Measurements from ENCODE around the gene ST6GAL2. TPM values are rescaled to one million over a fixed set of nuclear protein-coding genes. Genes with fewer than 3 reads are reported as not detected.

ST6GAL2 gene
- total RNA-seq, 2 donors from 2014 or later: not detected

GRCh38 chr2:106869512-106870275, 16.3 kb downstream of the ST6GAL2 start:
- ATAC-seq (no peak), DNase-seq (ENCODE audit: low spot score in 2 of 2) (no peak)
- no peak overlapping the region for H3K27ac Mint-ChIP-seq
- peaks cover 0 to 3% of the 10 kb centered on the region in 2 donors for H3K9me3 Mint-ChIP-seq
- H3K36me3 Mint-ChIP-seq: peaks cover 0 to 6% of the 10 kb centered on the region in 2 donors

- Mint-ChIP-seq H3K9me3 (peaks cover 0 to 3% of the 10 kb centered on the region in 2 donors), H3K36me3 (peaks cover 0 to 6% of the 10 kb centered on the region in 2 donors), H3K27ac (no peak overlapping the region)
- ATAC-seq (no peak), DNase-seq (ENCODE audit: low spot score in 2 of 2) (no peak)
These were observed 17.7 kb downstream of the ST6GAL2 start for GRCh38 chr2:106868275-106868674.

GRCh38 chr2:106867196-106867953, 18.6 kb downstream of the ST6GAL2 start:
- DNase-seq (ENCODE audit: low spot score in 2 of 2) (no peak), ATAC-seq (no peak)
- peaks cover 0 to 6% of the 10 kb centered on the region in 2 donors for H3K36me3 Mint-ChIP-seq
- no peak overlapping the region for H3K27ac Mint-ChIP-seq
- H3K9me3 Mint-ChIP-seq: peaks cover 0 to 3% of the 10 kb centered on the region in 2 donors

GRCh38 chr2:106866641-106867040, 19.3 kb downstream of the ST6GAL2 start:
- Mint-ChIP-seq H3K36me3 (peaks cover 0 to 6% of the 10 kb centered on the region in 2 donors), H3K27ac (no peak overlapping the region), H3K9me3 (peaks cover 0 to 3% of the 10 kb centered on the region in 2 donors)
- DNase-seq (ENCODE audit: low spot score in 2 of 2): no peak
- ATAC-seq: no peak

GRCh38 chr2:106864051-106864450, 21.9 kb downstream of the ST6GAL2 start:
- Mint-ChIP-seq H3K36me3 (peaks cover 0 to 6% of the 10 kb centered on the region in 2 donors), H3K9me3 (peaks cover 5 to 13% of the 10 kb centered on the region in 2 donors), H3K27ac (no peak overlapping the region)
- ATAC-seq (no peak), DNase-seq (ENCODE audit: low spot score in 2 of 2) (no peak)

- Mint-ChIP-seq H3K27ac (no peak overlapping the region), H3K36me3 (peaks cover 0 to 6% of the 10 kb centered on the region in 2 donors), H3K9me3 (peaks cover 5 to 18% of the 10 kb centered on the region in 2 donors)
- DNase-seq (ENCODE audit: low spot score in 2 of 2): no peak
- ATAC-seq: no peak
These were observed 22.6 kb downstream of the ST6GAL2 start for GRCh38 chr2:106863387-106863786.

- ATAC-seq (no peak), DNase-seq (ENCODE audit: low spot score in 2 of 2) (no peak)
- no peaks in the 10 kb centered on the region for H3K36me3 Mint-ChIP-seq
- peaks cover 5 to 17% of the 10 kb centered on the region in 2 donors for H3K9me3 Mint-ChIP-seq
- no peak overlapping the region for H3K27ac Mint-ChIP-seq
These were observed 26.5 kb downstream of the ST6GAL2 start for GRCh38 chr2:106859498-106859897.

GRCh38 chr2:106858810-106859209, 27.2 kb downstream of the ST6GAL2 start:
- H3K9me3 Mint-ChIP-seq: peaks cover 5 to 17% of the 10 kb centered on the region in 2 donors
- H3K27ac Mint-ChIP-seq: no peak overlapping the region
- ATAC-seq: no peak
- DNase-seq (ENCODE audit: low spot score in 2 of 2): no peak
- H3K36me3 Mint-ChIP-seq: no peaks in the 10 kb centered on the region

GRCh38 chr2:106857882-106858478, 28.0 kb downstream of the ST6GAL2 start:
- DNase-seq (ENCODE audit: low spot score in 2 of 2) (no peak), ATAC-seq (no peak)
- Mint-ChIP-seq H3K36me3 (no peaks in the 10 kb centered on the region), H3K27ac (no peak overlapping the region), H3K9me3 (peaks cover 5 to 17% of the 10 kb centered on the region in 2 donors)

- ATAC-seq (no peak), DNase-seq (ENCODE audit: low spot score in 2 of 2) (no peak)
- H3K27ac Mint-ChIP-seq: no peak overlapping the region
- peaks cover 0 to 4% of the 10 kb centered on the region in 2 donors for H3K9me3 Mint-ChIP-seq
- H3K36me3 Mint-ChIP-seq: no peaks in the 10 kb centered on the region
These were observed 32.3 kb downstream of the ST6GAL2 start for GRCh38 chr2:106853631-106854030.

- DNase-seq (ENCODE audit: low spot score in 2 of 2) (no peak), ATAC-seq (no peak)
- H3K9me3 Mint-ChIP-seq: no peaks in the 10 kb centered on the region
- H3K36me3 Mint-ChIP-seq: no peaks in the 10 kb centered on the region
- H3K27ac Mint-ChIP-seq: no peak overlapping the region
These were observed 34.0 kb downstream of the ST6GAL2 start for GRCh38 chr2:106851881-106852501.

- no peak overlapping the region for H3K27ac Mint-ChIP-seq
- no peak for DNase-seq (ENCODE audit: low spot score in 2 of 2)
- no peaks in the 10 kb centered on the region for H3K36me3 Mint-ChIP-seq
- H3K9me3 Mint-ChIP-seq: no peaks in the 10 kb centered on the region
- no peak for ATAC-seq
These were observed 34.7 kb downstream of the ST6GAL2 start for GRCh38 chr2:106851087-106851874.

GRCh38 chr2:106849253-106849652, 36.7 kb downstream of the ST6GAL2 start:
- H3K36me3 Mint-ChIP-seq: no peaks in the 10 kb centered on the region
- DNase-seq (ENCODE audit: low spot score in 2 of 2): no peak

GRCh38 chr2:106847366-106847765, 38.6 kb downstream of the ST6GAL2 start:
- Mint-ChIP-seq H3K36me3 (no peaks in the 10 kb centered on the region), H3K27ac (no peak overlapping the region), H3K9me3 (no peaks in the 10 kb centered on the region)
- DNase-seq (ENCODE audit: low spot score in 2 of 2) (no peak), ATAC-seq (no peak)

More at GRCh38 chr2:106849253-106849652, 36.7 kb downstream of the ST6GAL2 start:
- H3K9me3 Mint-ChIP-seq: no peaks in the 10 kb centered on the region
- ATAC-seq: no peak
- no peak overlapping the region for H3K27ac Mint-ChIP-seq

- no peak for DNase-seq (ENCODE audit: low spot score in 2 of 2)
- no peak for ATAC-seq
- H3K36me3 Mint-ChIP-seq: no peaks in the 10 kb centered on the region
- no peaks in the 10 kb centered on the region for H3K9me3 Mint-ChIP-seq
- no peak overlapping the region for H3K27ac Mint-ChIP-seq
These were observed 40.3 kb downstream of the ST6GAL2 start for GRCh38 chr2:106845716-106846115.

GRCh38 chr2:106843910-106844250, 42.1 kb downstream of the ST6GAL2 start:
- Mint-ChIP-seq H3K27ac (no peak overlapping the region), H3K9me3 (no peaks in the 10 kb centered on the region), H3K36me3 (no peaks in the 10 kb centered on the region)
- no peak for DNase-seq (ENCODE audit: low spot score in 2 of 2)
- no peak for ATAC-seq

All from activated naive CD4-positive, alpha-beta T cell treated with anti-CD3 and anti-CD28 coated beads, Interleukin-2, amount 50 U/mL, for 72 hours (primary cell).